K562 (cell line): ENCODE results near the gene RGS19. TPM values are rescaled to one million over a fixed set of nuclear protein-coding genes. Genes with fewer than 3 reads are reported as not detected.
A peak's percentile ranks its signal among the peaks of the same experiment; 100 is the strongest.

Source experiments
- ATAC-seq: fragments of 200-7000 bp; cut with Tn5 transposase; 3 replicates; pipeline ENCODE4 v1.9.1; 2020; ENCODE audit warnings: moderate library complexity
- BruUV-seq: library from RNA; stranded (reverse); fragments of 400-500 nt; replicated peaks from 2 replicates; lab custom pipeline; 2021; lab: Mats Ljungman, UMichigan
- CTCF ChIA-PET: fragments of 300-600 bp; formaldehyde crosslinking; extraction: SDS; loops from one replicate; lab custom pipeline; 2021; ENCODE audit warnings: low intra/inter-chr PET ratio; lab: Yijun Ruan, JAX
- POLR2A ChIA-PET: fragments of 300-600, 350-650 bp; sonication (Branson Sonifier 250); formaldehyde crosslinking; extraction: SDS; loops from one replicate; lab custom pipeline; 2021; ENCODE audit warnings: antibody characterized with exemption, inconsistent platforms; lab: Yijun Ruan, JAX
- DNase-seq, 4 experiments: peaks; one replicate each; pipeline versions ENCODE4 v3.0.0 to v3.0.0-alpha.2; 2011 to 2018; ENCODE audit warnings: low spot score in 3 of 4, mixed read lengths in 3 of 4; ENCODE audit errors: extremely low read depth in 1 of 4
- FAIRE-seq: peaks from 2 replicates; lab custom pipeline; 2011; peaks lifted over from hg19 to GRCh38; lab: Jason Lieb, UNC
- H2AFZ ChIP-seq: 2 replicates; pipeline ENCODE4 v1.6.0; 2011; ENCODE audit warnings: low read depth, low read length, control low read depth, inconsistent platforms
- H3K27ac ChIP-seq: fragments of 200-600 bp; 3 replicates; pipeline ENCODE4 v1.8.0; 2011; ENCODE audit warnings: low read depth, mild to moderate bottlenecking, control low read depth, inconsistent platforms, low read length, moderate library complexity, mixed read lengths; ENCODE audit errors: extremely low read depth
- H3K27me3 ChIP-seq, 2 experiments: fragments of 300-600 bp in 1 of 2; 2 replicates in 1 of 2; 3 replicates in 1 of 2; pipeline versions ENCODE4 v1.6.0 to v1.8.0; 2011; ENCODE audit warnings: inconsistent platforms in 2 of 2, low read length in 2 of 2, mild to moderate bottlenecking in 1 of 2, mixed read lengths in 1 of 2, moderate library complexity in 1 of 2; ENCODE audit not compliant: control insufficient read depth in 2 of 2, insufficient read depth in 2 of 2
- H3K36me3 ChIP-seq: fragments of 300-600 bp; 3 replicates; pipeline ENCODE4 v1.8.0; 2011; ENCODE audit warnings: mild to moderate bottlenecking, low read length, inconsistent platforms; ENCODE audit not compliant: control insufficient read depth, insufficient read depth
- H3K4me1 ChIP-seq, 2 experiments: fragments of 200-600 bp in 1 of 2; replicated peaks in 1 of 2; 2 replicates in 1 of 2; 3 replicates in 1 of 2; pipeline versions ENCODE4 v1.5.1 to v1.8.0; 2011; ENCODE audit warnings: inconsistent platforms in 2 of 2, low read length in 2 of 2, mild to moderate bottlenecking in 1 of 2, mixed read lengths in 1 of 2, moderate library complexity in 1 of 2; ENCODE audit not compliant: control insufficient read depth in 2 of 2, insufficient read depth in 2 of 2
- H3K4me2 ChIP-seq: 2 replicates; pipeline ENCODE4 v1.6.1; 2011; ENCODE audit warnings: low read length, control low read depth, inconsistent platforms, mixed read lengths; ENCODE audit not compliant: insufficient read depth
- H3K4me3 ChIP-seq: fragments of 200-600 bp; sonication (generic), shearing (Covaris generic); 2 replicates; pipeline ENCODE4 v1.5.1; 2016; ENCODE audit warnings: control low read depth, inconsistent platforms
- H3K79me2 ChIP-seq: fragments of 200-600 bp; 3 replicates; pipeline ENCODE4 v1.8.0; 2011; ENCODE audit warnings: low read length, inconsistent platforms; ENCODE audit not compliant: control insufficient read depth, insufficient read depth
- H3K9ac ChIP-seq, 2 experiments: 2 replicates each; pipeline versions ENCODE4 v1.6.0 to v1.6.1; 2011; ENCODE audit warnings: low read depth in 2 of 2, low read length in 2 of 2, control low read depth in 1 of 2, inconsistent platforms in 1 of 2, mild to moderate bottlenecking in 1 of 2, mixed read lengths in 1 of 2; ENCODE audit not compliant: insufficient read depth in 1 of 2
- H3K9me1 ChIP-seq: one replicate; pipeline ENCODE4 v1.6.0; 2011; ENCODE audit warnings: inconsistent platforms, mild to moderate bottlenecking, low read length, moderate library complexity; ENCODE audit not compliant: control insufficient read depth, insufficient read depth
- H3K9me3 ChIP-seq: replicated peaks from 2 replicates; pipeline ENCODE4 v1.5.1; 2011; ENCODE audit warnings: low read depth, low read length, inconsistent platforms; ENCODE audit not compliant: control insufficient read depth, insufficient read depth
- H4K20me1 ChIP-seq: replicated peaks from 2 replicates; pipeline ENCODE4 v1.6.1; 2011; ENCODE audit warnings: low read length, inconsistent platforms, mixed read lengths; ENCODE audit not compliant: control insufficient read depth, insufficient read depth
- ETV1 ChIP-seq: fragments of 450-650 bp; conservative IDR thresholded peaks from 2 replicates; pipeline ENCODE4 v1.6.1; 2016; ENCODE audit warnings: missing genetic modification characterization, control low read depth, low read depth, missing compliant biosample characterization
- FOSL1 ChIP-seq: fragments of 200-800 bp; sonication (Bioruptor generic); conservative IDR thresholded peaks from 2 replicates; pipeline ENCODE4 v1.6.1; 2016; ENCODE audit warnings: missing genetic modification characterization, missing compliant biosample characterization
- NR4A1 ChIP-seq, 2 experiments: fragments of 250-450 bp in 1 of 2; fragments of 450-650 bp in 1 of 2; sonication (Bioruptor Pico) in 1 of 2; IDR thresholded peaks; 2 replicates each; pipeline versions ENCODE4 v1.4.0 to v1.6.1; 2016 to 2020; ENCODE audit warnings: mild to moderate bottlenecking in 2 of 2, missing compliant biosample characterization in 1 of 2, missing genetic modification characterization in 1 of 2, moderate library complexity in 1 of 2
- POU5F1 ChIP-seq: fragments of 150-350 bp; IDR thresholded peaks from 2 replicates; pipeline ENCODE4 v1.6.1; 2014; ENCODE audit warnings: borderline replicate concordance, low read length, low read depth, mild to moderate bottlenecking; ENCODE audit not compliant: partially characterized antibody
- SNIP1 ChIP-seq: fragments of 450-650 bp; IDR thresholded peaks from 2 replicates; pipeline ENCODE4 v1.7.1; 2017; ENCODE audit warnings: low read depth, mild to moderate bottlenecking
- WGBS: fragments of 100-300 bp; shearing (Covaris generic); methylation state at CpG from one replicate; pipeline ENCODE4 v1.1.6; 2016; ENCODE audit warnings: low coverage, mixed read lengths; ENCODE audit not compliant: insufficient coverage; ENCODE audit errors: missing lambda C conversion rate; 5-methylcytosine and 5-hydroxymethylcytosine counted together
- in situ Hi-C: fragments of 300-500 bp; cut with MboI; formaldehyde crosslinking; loops from 4 replicates; pipeline ENCODE4 v1.15.0; 2018; ENCODE audit warnings: inconsistent platforms, mixed read lengths
- intact Hi-C: fragments of 100-400 bp; cut with micrococcal nuclease; formaldehyde crosslinking; loops from 2 replicates; pipeline ENCODE4 v1.14.2; 2022
- polyA plus RNA-seq, 8 experiments: library from polyadenylated mRNA; depleted of rRNA in 4 of 8; stranded (reverse) in 5 of 8; unstranded in 3 of 8; fragments of >200 nt; fragmentation: Nextera tagmentation in 2 of 8; fragmentation: Illumina TruSeq in 1 of 8; extraction: Ambion mirVana in 2 of 8; extraction: Trizol in 1 of 8; gene quantifications; 2 replicates each; pipeline versions ENCODE4 v1.2.1 to v1.2.3, GENCODE V29; 2011 to 2014; ENCODE audit warnings: inconsistent platforms in 1 of 8, missing spikeins in 1 of 8
- total RNA-seq, 7 experiments: library from RNA; depleted of rRNA in 6 of 7; stranded (reverse); fragments of >200 nt in 6 of 7; fragmentation: Illumina TruSeq in 2 of 7; extraction: Trizol in 2 of 7; gene quantifications; 2 replicates each; pipeline versions ENCODE4 v1.2.1 to v1.2.3, GENCODE V29; 2011 to 2021; ENCODE audit warnings: low replicate concordance in 1 of 7
- TF ChIP-seq, protein P1 (sequence below), 2 experiments: IDR thresholded peaks; 2 replicates each; pipeline ENCODE4 v1.6.1; 2012; ENCODE audit warnings: improper control_type of control experiment in 2 of 2, low read depth in 2 of 2, low read length in 2 of 2, borderline replicate concordance in 1 of 2

The RGS19 gene
- total and polyA plus RNA-seq, 9 of the 15 experiments (the other 6 are each of a cell fraction or from before 2014, with no cell fraction given) = 0.41 to 23.7 (median 14.6) TPM

DNA sequence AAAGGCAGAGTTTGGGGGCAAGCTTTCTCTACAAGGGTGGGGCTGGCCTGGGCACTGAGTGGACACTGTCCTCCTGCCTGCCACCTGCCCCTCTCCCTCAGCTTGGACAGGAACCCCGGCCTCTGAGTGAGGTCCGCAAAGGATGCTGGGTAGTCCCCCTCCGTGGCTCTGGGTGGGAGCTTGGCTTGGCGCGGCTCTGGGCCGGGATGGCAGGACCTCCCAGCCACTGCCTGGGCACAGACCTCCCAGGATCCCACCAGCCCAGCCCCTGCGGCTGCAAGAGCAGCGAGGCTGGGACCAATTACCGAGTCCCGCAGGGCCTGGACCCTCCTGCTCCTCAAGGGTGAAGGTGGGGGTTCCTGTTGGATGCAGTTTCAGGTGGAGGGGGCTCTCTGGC lies 27.0 kb downstream of the RGS19 start:
- TF ChIP-seq NR4A1 (CRISPR knock-in tag; IDR thresholded peaks at IDR 0.05) = no peak
- TF ChIP-seq NR4A1 (tag; IDR thresholded peaks at IDR 0.05) = no peak
- TF ChIP-seq ETV1 (tag) = no peak
- TF ChIP-seq, protein P1, sequence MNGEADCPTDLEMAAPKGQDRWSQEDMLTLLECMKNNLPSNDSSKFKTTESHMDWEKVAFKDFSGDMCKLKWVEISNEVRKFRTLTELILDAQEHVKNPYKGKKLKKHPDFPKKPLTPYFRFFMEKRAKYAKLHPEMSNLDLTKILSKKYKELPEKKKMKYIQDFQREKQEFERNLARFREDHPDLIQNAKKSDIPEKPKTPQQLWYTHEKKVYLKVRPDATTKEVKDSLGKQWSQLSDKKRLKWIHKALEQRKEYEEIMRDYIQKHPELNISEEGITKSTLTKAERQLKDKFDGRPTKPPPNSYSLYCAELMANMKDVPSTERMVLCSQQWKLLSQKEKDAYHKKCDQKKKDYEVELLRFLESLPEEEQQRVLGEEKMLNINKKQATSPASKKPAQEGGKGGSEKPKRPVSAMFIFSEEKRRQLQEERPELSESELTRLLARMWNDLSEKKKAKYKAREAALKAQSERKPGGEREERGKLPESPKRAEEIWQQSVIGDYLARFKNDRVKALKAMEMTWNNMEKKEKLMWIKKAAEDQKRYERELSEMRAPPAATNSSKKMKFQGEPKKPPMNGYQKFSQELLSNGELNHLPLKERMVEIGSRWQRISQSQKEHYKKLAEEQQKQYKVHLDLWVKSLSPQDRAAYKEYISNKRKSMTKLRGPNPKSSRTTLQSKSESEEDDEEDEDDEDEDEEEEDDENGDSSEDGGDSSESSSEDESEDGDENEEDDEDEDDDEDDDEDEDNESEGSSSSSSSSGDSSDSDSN (IDR thresholded peaks at IDR 0.05; ENCODE audit: borderline replicate concordance in 1 of 2, low read depth in 2 of 2, low read length in 2 of 2) = no peak
- no peak for TF ChIP-seq FOSL1 (tag)
- TF ChIP-seq SNIP1 = no peak
- no peak for TF ChIP-seq POU5F1
- H3K36me3 ChIP-seq = peaks cover 8% of the 10 kb centered on the region; the same call in 1 of the 3 replicates
- POLR2A ChIA-PET = interaction anchor here (0.5 to 2.5 kb wide), 4 partner anchors 11 to 603 kb away, joined by 3 to 14 read pairs (median 4); no protein-coding TSS in a partner anchor
- no peak overlapping the region for H3K4me2 ChIP-seq
- FAIRE-seq (no peak), DNase-seq (no peak), ATAC-seq (no peak)
- 76% methylated on average over 8 of the region's 10 CpGs for WGBS
- H3K9me3 ChIP-seq = no peaks in the 10 kb centered on the region
- in situ Hi-C loops = no loop called here
- H3K9ac ChIP-seq = 0 out of 4 replicates have a peak overlapping the region, but pooled peaks of 1 of the 2 experiments have one; percentile 48
- no TSS peak for BruUV-seq
- peaks cover 12% of the 10 kb centered on the region for H3K79me2 ChIP-seq
- no peaks in the 10 kb centered on the region for H4K20me1 ChIP-seq
- CTCF ChIA-PET = no interaction called here
- H3K27me3 ChIP-seq = no peaks in the 10 kb centered on the region
- peaks cover 24 to 89% of the 10 kb centered on the region in 2 experiments for H3K4me1 ChIP-seq
- H3K27ac ChIP-seq = no peak overlapping the region
- no peak overlapping the region for H2AFZ ChIP-seq
- no peak overlapping the region for H3K4me3 ChIP-seq
- H3K9me1 ChIP-seq = no peaks in the 10 kb centered on the region
- intact Hi-C loops = loop anchor here (5.0 kb wide), 1 partner anchor 75 kb away; the partner anchor contains the start of gene SAMD10
